Tibial nerve (tissue), 4 donors: ENCODE data around the gene IBA57. TPM values are rescaled to one million over a fixed set of nuclear protein-coding genes. Genes with fewer than 3 reads are reported as not detected.

ENCODE experiments used
- DNase-seq, 2 donors: peaks; one replicate each; pipeline ENCODE4 v3.0.0-alpha.2; 2019; ENCODE audit warnings: low spot score in 2 of 2
- H3K27ac ChIP-seq, 4 donors: fragments of 200-600 bp; sonication (generic) in 3 of 4; one replicate each; pipeline ENCODE4 v1.5.1; 2017 to 2019; ENCODE audit warnings: mild to moderate bottlenecking in 1 of 4
- H3K27me3 ChIP-seq, 2 donors: fragments of 200-600 bp; sonication (generic) in 1 of 2; one replicate each; pipeline versions ENCODE4 v1.5.1 to v1.6.0; 2017 to 2019
- H3K36me3 ChIP-seq, 3 donors: fragments of 200-600 bp; sonication (generic); one replicate each; pipeline ENCODE4 v1.5.1; 2018 to 2019
- H3K4me1 ChIP-seq, 4 donors: fragments of 200-600 bp; sonication (generic) in 3 of 4; one replicate each; pipeline ENCODE4 v1.5.1; 2017 to 2019
- H3K4me3 ChIP-seq, 4 donors: fragments of 200-600 bp; sonication (generic) in 3 of 4; one replicate each; pipeline ENCODE4 v1.5.1; 2017 to 2019; ENCODE audit warnings: mild to moderate bottlenecking in 1 of 4, moderate library complexity in 1 of 4
- H3K9me3 ChIP-seq, 4 donors: fragments of 200-600 bp; sonication (generic) in 3 of 4; one replicate each; pipeline ENCODE4 v1.5.1; 2017 to 2019
- EP300 ChIP-seq, 2 donors: sonication (generic); formaldehyde crosslinking; IDR thresholded peaks; one replicate each; pipeline ENCODE4 v1.6.1; 2017; ENCODE audit warnings: antibody characterized with exemption in 2 of 2, mild to moderate bottlenecking in 1 of 2
- POLR2A ChIP-seq, 2 donors: fragments of 450-650 bp; IDR thresholded peaks; one replicate each; pipeline ENCODE4 v1.6.1; 2017; ENCODE audit warnings: antibody characterized with exemption in 2 of 2, mild to moderate bottlenecking in 2 of 2, moderate library complexity in 2 of 2
- WGBS, 2 donors: methylation state at CpG; one replicate each; pipeline ENCODE4 v1.1.5; 2018; 5-methylcytosine and 5-hydroxymethylcytosine counted together
- total RNA-seq, 4 donors: library from RNA; depleted of rRNA; stranded (reverse); fragments of >200 nt; gene quantifications; one replicate each; pipeline ENCODE4 v1.1.0, GENCODE V29; 2016
- TF ChIP-seq, protein P1 (sequence below), 5 experiments: fragments of 200-600 bp in 3 of 5; fragments of 450-650 bp in 2 of 5; sonication (generic) in 3 of 5; IDR thresholded peaks; one replicate each; pipeline ENCODE4 v1.5.1; 2016 to 2019; ENCODE audit warnings: antibody characterized with exemption in 5 of 5, mild to moderate bottlenecking in 3 of 5, moderate library complexity in 2 of 5

The IBA57 gene
- total RNA-seq, 4 donors from 2014 or later: 5.5 to 17.8 (median 9.2) TPM

DNA sequence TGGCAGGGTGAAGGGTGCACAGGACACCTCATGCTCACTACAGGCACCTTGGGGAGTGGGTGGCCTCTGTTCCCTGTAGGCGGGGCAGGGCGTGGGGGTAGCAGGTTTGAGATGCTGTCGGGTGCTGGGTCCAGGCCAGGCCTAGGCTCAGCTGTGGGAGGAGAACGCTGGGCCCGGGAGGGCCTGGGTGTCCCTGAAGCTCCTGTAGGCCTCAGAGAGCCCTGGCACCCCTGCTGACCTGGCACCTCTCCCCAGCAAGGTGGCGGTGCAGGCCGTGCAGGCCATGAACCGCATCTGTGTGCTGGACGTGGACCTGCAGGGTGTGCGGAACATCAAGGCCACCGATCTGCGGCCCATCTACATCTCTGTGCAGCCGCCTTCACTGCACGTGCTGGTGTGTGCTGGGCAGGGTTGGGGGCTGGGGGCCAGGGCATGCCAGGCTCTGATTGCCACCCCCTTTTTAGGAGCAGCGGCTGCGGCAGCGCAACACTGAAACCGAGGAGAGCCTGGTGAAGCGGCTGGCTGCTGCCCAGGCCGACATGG lies 18.4 kb upstream of the IBA57 start:
- TF ChIP-seq, protein P1, sequence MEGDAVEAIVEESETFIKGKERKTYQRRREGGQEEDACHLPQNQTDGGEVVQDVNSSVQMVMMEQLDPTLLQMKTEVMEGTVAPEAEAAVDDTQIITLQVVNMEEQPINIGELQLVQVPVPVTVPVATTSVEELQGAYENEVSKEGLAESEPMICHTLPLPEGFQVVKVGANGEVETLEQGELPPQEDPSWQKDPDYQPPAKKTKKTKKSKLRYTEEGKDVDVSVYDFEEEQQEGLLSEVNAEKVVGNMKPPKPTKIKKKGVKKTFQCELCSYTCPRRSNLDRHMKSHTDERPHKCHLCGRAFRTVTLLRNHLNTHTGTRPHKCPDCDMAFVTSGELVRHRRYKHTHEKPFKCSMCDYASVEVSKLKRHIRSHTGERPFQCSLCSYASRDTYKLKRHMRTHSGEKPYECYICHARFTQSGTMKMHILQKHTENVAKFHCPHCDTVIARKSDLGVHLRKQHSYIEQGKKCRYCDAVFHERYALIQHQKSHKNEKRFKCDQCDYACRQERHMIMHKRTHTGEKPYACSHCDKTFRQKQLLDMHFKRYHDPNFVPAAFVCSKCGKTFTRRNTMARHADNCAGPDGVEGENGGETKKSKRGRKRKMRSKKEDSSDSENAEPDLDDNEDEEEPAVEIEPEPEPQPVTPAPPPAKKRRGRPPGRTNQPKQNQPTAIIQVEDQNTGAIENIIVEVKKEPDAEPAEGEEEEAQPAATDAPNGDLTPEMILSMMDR (IDR thresholded peaks at IDR 0.05): no peak
- TF ChIP-seq POLR2A (IDR thresholded peaks at IDR 0.05) (peak in 1 of 2 donors; percentile 4), EP300 (IDR thresholded peaks at IDR 0.05) (peak in 1 of 2 donors; percentile 7)
- 90 to 91% methylated on average over 14 to 17 of the region's 20 CpGs for WGBS, 2 donors
- Histone ChIP-seq H3K4me1 (peaks cover 0 to 90% (median 56%) of the 10 kb centered on the region in 4 donors), H3K27me3 (no peaks in the 10 kb centered on the region), H3K4me3 (no peak overlapping the region), H3K36me3 (peaks cover 0 to 39% (median 7%) of the 10 kb centered on the region in 3 donors), H3K9me3 (no peaks in the 10 kb centered on the region), H3K27ac (peak overlapping the region; percentile 54 to 96 (median 88))
- peak in 1 of 2 donors; percentile 12 for DNase-seq

DNA sequence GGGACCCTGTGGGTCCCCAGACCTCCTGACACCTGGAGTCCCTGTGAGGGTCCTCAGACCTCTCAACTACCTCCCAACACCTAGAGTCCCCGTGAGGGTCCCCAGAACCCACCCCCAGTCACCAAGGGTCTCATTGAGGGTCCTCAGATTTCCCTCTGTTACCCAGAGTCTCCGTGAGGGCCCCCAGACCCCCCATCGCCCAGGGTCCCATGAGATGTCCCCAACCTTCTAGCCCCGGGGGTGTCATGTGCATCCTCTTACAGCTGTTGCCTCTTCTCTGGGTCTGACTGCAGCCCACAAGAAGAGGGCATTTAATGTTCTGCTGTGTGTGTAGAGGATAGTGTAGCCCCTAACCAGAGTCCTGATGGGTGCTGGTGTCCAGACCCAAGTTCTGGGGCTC lies 17.8 kb upstream of the IBA57 start:
- no peak overlapping the region for H3K4me3 ChIP-seq
- no peaks in the 10 kb centered on the region for H3K9me3 ChIP-seq
- TF ChIP-seq EP300 (IDR thresholded peaks at IDR 0.05) (no peak), POLR2A (IDR thresholded peaks at IDR 0.05) (no peak)
- TF ChIP-seq, protein P1 (IDR thresholded peaks at IDR 0.05): no peak
- H3K27ac ChIP-seq: peak overlapping the region; percentile 54 to 96 (median 88)
- 89 to 90% methylated on average over 4 of the region's 4 CpGs for WGBS, 2 donors
- H3K36me3 ChIP-seq: peaks cover 0 to 39% (median 7%) of the 10 kb centered on the region in 3 donors
- peaks cover 0 to 89% (median 51%) of the 10 kb centered on the region in 4 donors for H3K4me1 ChIP-seq
- H3K27me3 ChIP-seq: no peaks in the 10 kb centered on the region
- no peak for DNase-seq

DNA sequence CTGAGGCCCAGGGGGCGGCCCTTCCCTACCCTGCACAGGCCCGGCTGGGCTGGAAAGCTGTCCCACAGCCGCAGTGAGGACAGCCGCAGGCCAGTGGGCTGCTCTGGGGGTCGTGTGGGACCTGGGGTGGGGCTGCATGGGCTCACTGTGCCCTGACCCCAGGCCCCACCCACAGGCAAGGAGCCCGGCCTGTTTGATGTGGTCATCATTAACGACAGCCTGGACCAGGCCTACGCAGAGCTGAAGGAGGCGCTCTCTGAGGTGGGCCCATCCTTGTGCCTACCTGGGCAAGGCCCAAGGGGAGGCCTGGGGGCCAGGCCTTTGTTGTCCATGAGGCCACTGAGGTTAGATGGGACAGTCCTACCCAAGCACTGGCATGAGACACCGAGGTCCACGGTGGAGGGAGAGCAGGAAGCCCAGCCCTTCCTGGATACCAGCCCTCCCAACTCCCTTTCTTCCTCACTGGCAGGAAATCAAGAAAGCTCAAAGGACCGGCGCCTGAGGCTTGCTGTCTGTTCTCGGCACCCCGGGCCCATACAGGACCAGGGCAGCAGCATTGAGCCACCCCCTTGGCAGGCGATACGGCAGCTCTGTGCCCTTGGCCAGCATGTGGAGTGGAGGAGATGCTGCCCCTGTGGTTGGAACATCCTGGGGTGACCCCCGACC lies 17.3 kb upstream of the IBA57 start:
- peak in 1 of 2 donors; percentile 13 for DNase-seq
- Histone ChIP-seq H3K27me3 (no peaks in the 10 kb centered on the region), H3K9me3 (no peaks in the 10 kb centered on the region), H3K4me3 (no peak overlapping the region), H3K27ac (peak overlapping the region; percentile 77 to 96 (median 88)), H3K4me1 (peaks cover 0 to 83% (median 46%) of the 10 kb centered on the region in 4 donors), H3K36me3 (peaks cover 0 to 39% (median 7%) of the 10 kb centered on the region in 3 donors)
- TF ChIP-seq, protein P1 (IDR thresholded peaks at IDR 0.05): no peak
- no peak for TF ChIP-seq EP300 (IDR thresholded peaks at IDR 0.05)
- TF ChIP-seq POLR2A (IDR thresholded peaks at IDR 0.05): no peak
- 50 to 67% methylated on average over 6 to 9 of the region's 18 CpGs for WGBS, 2 donors

DNA sequence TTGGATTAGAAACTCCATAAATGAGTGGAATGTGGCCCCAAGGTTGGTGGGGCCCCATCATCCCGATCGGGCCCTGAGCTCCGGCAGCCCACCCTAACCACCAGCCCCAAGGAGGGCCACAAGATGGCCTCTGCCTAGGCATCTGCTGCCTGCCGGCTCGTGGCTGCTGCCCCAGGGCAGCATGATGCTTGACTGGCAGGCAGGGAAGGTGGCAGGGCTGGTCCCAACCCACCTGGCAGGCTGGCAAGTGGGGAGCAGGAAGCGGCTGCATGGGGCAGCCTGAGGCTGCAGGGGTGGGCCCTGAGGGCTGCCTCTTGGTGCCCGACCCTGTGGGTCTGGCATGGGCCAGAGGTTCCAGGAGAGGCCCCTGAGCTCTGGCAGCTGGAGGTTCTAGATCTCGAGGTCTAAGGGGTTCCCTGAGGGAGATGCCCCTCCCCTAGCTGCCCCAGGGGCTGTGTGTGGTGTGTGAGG lies 16.6 kb upstream of the IBA57 start:
- Histone ChIP-seq H3K27me3 (no peaks in the 10 kb centered on the region), H3K9me3 (no peaks in the 10 kb centered on the region), H3K27ac (peak overlapping the region; percentile 77 to 96 (median 88)), H3K4me3 (no peak overlapping the region), H3K36me3 (peaks cover 0 to 39% (median 7%) of the 10 kb centered on the region in 3 donors), H3K4me1 (peaks cover 0 to 77% (median 41%) of the 10 kb centered on the region in 4 donors)
- peak in 1 of 2 donors; percentile 11 for DNase-seq
- TF ChIP-seq EP300 (IDR thresholded peaks at IDR 0.05) (no peak), POLR2A (IDR thresholded peaks at IDR 0.05) (no peak)
- TF ChIP-seq, protein P1 (IDR thresholded peaks at IDR 0.05): no peak
- WGBS, 2 donors: 51 to 74% methylated on average over 3 to 7 of the region's 8 CpGs
